GM18861 (cell line): ENCODE measurements around the gene CCR5AS.
"Not testable (repeated sequence)": the region's sequence is repeated elsewhere in the genome, so short reads cannot be mapped to it uniquely, and the experiment has no call there.

Experiments
- ATAC-seq: cut with Tn5 transposase; IDR thresholded peaks from one replicate; pipeline ENCODE4 v1.9.1; 2021; ENCODE audit not compliant: unreplicated experiment

Gene CCR5AS

DNA sequence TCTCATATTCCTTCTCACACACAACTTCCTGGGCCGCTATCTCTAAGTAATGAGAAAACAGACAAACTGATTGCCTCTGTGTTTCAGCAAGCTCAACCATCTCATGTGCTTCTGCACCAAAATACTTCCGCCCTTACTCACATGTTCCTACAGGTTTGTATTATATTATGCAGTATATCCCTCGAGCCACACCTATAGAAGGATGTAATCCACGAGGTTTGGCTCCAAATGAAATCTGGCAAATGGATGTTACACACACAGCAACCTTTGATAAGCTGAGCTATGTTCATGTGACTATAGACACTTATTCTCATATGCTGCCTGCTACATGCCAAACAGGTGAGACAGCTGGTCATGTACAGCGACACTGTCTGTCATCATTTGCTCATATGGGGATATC lies 22.8 kb upstream of the CCR5AS start:
- no peak for ATAC-seq

DNA sequence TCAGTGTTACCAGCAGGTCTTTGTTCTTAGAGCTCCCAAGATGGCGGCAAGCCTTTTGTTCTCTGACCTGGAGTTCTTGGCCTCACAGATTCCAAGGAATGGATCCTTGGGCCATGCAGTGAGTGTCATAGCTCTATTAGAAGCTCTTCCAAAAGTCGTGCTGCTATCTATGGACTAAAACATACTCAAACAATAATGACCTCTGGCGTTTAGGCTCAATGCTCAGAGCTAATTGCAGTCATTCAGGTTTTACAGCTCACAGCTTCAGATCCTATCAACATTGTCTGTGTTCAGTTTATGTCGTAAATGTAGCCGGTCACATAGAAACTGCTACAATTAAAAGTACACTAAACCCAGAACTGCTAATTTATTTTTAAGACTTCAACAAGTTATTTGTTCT lies 22.4 kb upstream of the CCR5AS start:
- ATAC-seq, result no peak

DNA sequence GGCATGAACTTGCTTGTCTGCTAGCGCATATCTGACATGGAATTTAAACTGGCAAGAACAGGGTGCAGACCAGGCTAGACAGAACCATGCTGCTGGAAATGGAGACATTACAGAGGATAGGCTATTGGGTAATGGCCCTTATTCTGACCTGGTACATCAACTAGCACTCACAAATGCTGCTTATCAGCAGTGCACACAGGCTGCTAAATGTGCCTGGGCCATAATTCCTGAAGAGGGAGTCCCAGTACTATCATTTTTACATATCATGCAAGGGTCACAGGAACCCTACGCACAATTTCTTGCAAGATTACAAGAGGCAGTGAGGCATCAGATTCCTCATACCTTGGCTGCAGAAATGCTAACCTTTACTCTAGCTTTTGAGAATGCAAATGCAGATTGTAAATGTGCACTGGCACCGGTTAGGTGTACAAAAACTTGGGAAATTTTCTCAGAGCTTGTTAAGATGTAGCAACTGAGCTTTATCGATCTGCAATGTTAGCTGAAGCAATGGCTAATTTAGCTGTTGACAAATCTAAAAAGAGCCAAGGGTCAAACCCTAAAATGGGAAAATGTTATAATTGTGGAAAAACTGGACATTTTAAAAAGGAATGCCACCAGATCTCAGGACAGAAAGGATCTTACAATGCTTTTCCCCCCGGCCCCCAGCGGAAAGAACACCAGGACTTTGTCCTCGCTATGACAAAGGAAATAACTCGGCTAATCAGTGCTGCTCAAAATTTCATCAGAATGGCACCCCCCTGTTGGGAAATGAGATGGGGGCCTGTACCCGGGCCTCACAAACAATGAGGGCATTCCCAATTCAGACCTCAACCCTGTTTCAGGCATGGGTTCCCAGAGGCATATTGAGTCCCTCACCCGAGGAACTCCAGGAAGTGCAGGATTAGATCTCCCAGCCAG lies 21.3 kb upstream of the CCR5AS start:
- no peak for ATAC-seq

DNA sequence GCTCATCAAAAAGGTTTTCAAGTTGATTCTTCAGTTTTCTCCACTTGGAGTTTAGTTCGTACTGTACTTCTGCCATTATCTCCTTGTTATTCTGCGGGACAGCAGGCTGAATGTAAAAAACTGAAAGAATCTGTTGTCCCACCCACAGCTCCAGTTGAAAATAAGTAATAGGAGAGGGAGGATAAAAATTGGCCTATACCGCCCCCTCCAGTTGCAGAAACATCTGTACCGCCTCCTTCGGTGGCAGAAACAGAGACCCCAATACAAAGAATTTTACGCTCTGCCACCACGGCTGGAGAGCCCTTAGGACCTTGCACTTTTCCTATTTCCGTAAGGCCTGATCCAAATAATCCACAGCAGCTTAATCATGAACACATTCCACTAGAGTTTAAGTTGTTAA lies 20.5 kb upstream of the CCR5AS start:
- ATAC-seq, result not testable (repeated sequence)

DNA sequence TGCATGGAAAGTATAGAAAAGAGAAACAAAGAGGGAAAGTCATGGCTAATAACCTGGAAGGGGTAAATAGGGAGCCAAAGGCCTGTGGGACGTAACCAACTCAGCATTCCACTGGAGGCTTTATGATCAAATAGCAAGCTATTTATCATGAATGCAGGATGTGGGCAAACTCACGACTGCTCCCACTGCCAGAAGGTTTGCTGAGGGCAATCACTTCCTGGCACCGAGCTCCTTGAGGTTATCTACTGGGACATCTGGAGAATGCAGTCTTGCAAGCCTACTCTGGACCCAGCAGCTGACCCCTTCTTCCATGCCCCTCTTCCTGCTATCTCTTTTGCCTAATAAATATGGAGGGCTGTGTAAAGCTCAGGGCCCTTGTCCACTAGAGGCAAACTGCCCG lies 19.6 kb upstream of the CCR5AS start:
- ATAC-seq, result not testable (repeated sequence)

DNA sequence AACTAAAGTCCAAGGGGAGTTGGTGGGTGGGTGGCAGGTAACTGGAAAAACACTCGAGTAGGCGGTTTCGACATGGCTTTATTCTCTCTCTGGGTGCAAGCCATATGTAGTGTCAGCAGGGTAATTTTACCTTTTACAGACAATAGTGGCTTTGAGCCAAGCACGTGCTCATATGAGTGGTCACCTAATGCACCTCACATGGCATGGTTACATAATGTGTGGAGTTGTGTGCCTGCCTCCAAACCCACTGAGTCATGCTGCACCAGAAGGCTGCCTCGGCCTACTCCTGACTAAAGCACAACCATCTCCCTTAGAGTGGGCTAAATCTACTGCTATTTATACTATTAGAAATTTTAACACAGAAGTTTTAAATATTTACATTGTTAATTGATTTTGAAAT lies 16.7 kb upstream of the CCR5AS start:
- no peak for ATAC-seq

DNA sequence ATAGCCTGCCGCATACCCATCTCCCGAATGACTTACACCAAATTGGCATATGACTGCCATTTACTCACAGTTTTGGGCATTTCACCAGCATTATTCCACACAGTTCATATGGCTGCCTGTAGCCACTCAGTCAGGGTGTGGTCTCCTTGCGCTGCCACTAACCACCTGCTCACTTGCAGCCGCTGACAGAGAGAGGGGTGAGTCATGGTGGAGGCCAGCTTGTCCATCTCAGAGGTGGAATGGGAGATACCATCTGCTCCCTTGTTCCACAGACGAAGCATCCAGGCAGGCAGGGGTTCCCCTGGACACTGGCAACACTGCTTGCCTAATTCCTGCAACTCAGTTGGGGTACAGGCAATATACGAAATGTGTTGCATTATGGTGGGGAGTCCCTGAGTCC lies 15.8 kb upstream of the CCR5AS start:
- ATAC-seq, result no peak

DNA sequence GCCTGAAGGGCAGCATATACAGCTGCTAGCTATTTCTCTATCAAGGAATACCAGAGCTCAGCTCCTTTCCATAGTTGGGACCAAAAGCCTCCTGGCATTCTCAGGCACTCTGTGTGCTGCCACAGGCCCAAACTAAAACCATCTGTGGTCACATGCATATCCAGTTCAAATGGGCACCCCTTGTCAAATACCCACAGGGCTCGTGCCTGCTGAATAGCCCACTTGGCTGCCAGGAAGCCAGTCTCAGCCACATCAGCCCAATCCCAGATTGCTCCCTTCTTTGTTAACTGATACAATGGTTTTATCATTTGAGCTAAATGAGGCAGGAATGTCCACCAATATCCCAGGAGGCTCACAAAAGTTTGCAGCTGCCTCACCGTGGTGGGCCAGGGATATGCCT lies 14.1 kb upstream of the CCR5AS start:
- ATAC-seq, result no peak

DNA sequence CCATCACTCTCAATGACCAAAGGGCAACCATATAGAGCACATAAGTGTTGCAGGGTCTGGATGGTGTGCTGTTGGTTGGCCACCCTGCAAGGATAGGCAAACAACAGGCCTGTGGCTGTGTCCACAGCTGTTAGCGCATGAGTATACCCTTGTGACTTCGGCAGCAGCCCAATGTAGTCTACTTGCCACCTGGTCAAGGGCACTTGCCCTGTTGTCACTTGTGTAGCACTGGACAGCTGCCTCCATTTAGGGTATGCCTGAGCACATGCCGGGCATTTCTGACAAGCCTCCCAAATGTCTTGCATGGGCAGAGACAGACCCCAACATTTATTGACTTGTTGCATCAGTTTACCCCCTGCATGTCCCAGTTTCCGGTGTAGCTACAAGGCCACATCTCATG lies 12.9 kb upstream of the CCR5AS start:
- ATAC-seq, result no peak

DNA sequence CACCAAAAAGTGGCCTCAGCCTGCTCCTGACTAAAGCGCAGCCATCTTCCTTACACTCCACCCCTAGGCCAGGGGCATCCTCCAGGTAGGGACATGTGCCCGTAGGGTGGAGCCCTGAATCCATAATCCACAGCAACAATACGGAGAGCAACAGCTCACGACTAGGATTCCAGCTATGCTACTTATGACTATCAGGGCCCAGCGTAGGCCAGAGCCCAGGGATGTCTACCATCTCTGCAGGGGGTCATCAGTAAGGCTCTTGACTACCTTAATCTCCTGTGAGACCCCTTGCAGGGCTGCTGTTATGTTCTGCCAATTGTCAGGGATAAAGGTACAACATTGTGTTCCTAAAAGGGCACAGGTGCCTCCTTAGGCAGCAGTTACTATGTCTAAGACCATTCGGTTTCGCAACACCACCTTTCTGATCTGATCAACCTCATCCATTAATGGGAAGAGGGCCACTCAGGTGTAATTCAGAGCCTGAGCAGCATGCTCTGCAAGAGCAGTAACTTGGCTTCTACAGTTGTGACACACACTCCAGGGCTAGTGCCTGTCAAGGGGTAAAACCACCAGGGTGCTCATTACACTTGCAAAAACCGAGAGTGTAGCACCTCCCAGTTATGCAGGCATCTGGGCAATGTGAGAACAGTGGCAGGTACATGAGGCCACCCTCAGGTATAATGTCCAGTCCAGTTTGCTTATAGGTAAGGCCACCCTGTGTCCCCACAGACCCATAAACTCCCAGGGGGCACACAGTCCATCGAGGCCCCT lies 11.2 kb upstream of the CCR5AS start:
- ATAC-seq, result no peak

DNA sequence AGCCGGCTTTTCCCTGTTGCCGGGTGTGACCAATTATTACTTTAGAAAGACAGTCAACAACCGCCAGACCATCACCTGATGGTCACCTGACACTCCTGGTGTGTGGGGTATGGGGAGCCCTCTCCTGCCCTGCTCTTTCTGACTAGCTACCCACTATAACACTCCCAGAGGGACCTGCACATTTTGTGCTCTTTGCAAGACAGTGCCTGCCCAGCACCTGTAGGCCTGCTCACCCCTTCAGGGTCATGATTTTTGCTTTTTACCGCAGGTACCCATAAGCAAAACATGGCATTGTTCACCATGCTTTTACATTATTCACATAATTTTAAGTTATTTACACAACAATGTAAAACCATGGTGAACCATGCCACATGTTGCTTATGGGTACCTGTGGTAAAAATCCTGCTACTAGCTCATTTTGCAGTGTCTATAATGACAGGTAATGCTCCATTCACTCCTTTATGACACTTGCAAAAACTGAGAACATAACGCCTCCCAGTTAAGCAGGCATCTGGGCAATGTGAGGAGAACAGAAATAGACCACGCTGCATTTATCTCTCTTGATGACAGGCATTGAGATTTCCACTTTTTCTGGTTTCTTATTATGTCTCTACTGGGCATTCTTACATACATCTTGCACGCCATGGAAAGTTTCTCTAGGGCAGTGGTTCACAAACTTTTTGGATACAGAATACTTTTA lies 10.1 kb upstream of the CCR5AS start:
- ATAC-seq, result no peak

DNA sequence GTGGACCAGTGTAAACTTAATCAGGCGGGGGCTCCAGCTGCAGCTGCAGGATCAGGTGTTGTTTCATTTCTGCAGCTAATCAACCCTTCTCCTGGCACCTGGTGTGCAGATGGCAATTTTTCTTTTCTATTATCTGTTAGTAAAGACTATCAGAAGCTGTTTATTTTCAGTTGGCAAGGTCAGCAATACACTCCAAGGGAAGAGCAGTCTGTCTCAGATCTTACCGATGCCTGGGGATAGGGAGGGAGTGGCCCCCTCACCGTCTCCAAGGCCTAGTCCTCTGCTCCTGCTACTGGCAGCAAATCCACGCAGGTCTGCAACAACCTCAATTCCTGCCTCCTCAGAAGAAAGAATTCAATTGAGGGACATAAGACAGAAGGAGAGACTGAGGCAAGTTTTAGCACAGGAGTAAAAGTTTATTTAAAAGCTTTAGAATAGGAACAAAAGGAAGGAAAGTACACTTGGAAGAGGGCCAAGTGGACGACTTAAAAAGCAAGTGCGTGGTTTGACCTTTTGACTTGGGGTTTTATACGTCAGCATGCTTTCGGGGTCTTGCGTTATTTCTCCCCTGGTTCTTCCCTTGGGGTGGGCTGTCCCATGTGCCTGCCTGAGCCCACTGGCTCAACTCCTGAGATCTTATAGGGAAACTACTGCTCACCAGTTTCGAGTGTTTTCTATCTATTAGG lies 9.4 kb upstream of the CCR5AS start:
- no peak for ATAC-seq

DNA sequence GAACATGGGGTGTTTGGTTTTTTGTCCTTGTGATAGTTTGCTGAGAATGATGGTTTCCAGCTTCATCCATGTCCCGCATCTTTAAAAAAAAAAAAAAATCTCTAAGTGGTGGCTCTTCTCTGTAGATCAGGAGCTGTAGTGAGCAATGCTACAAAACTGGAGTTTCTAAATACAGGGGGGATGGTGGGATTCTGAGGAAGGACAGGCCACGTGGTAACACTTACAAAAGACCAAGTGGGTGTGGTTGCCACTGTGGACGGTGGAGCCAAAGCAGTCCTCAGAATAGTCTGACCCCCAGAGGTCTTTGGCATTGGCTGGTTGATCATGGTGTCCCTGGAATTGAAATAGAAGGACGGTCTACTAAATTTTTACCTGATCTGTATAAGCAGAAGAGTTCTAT lies 7.9 kb upstream of the CCR5AS start:
- ATAC-seq, result no peak

DNA sequence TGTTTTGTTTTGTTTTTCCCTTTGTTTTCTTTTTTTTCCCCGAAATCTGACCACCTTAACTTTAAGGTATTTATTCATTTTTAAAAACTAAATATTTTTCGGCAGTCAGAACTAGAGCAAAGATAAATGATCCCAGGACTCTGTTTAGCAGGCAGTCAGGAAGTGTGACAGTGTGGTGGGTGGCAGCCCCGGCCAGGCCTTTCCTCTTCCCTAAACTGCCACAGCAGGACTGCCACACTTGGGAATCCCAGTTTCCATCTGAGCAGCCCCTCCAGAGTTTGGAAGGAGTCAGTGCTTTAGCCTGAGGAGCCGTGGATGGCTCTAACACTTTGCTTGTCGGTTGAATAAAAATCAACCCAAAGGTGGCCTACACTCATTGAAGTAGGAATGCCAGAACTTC lies 7.1 kb upstream of the CCR5AS start:
- ATAC-seq, result no peak

DNA sequence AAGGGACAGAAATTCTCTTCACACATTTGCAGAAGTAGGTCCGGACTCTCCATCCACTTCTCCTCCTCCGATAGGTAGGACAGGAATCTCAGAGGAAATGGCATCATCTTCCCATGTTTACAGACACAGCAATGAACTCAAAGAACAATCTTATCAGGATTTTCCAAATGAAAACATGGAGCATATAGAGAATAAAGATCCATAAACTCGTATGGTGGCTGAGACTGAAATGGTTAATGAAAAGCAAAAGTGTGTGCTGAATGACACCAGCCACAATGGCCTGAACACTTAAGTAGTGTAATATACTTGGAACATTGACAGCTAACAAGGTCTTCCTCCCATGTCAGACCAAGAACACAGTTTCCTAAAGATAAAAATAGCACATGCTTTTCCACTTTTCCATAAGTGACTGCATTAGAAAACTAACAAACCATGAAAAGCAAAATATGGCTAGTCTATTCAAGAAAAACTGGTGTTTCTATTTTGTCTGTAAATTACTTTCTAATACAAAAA lies 6.0 kb upstream of the CCR5AS start:
- no peak for ATAC-seq

DNA sequence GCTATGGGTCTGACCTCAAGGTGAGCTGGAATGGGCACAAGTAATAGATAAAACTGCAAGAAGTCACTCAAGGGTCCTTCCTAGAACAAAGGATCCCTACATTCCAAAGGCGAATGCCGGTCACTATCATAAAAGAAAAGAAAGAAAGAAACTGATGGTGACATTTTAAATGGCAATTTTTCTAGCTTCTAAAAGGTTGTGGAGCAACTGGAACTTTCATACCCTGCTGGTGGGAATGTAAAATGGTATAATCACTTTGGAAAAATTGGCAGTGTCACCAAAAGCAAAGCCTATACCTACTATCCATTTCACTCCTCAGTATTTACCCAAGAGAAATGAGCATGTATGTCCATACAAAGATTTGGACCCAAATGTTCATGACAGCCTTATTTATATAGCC lies 4.4 kb upstream of the CCR5AS start:
- no peak for ATAC-seq

DNA sequence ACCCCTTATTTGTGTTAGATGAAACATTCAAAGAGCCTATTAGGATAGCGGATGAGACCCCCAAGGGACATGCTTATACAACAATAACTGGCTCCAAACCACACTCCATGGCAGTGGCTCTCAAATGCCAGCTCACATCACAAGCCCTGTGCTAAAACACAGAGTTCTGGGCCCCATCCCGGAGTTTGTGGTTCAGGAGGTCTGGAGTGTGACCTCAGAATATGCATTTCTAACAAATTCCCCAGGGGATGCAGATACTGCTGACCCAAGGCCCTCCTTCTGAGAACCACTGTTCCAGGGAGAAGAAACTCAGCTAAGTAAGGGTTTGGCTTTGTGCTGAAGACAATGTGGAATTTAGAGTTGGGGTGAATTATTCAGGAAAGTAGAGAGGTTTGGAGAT lies 3.8 kb upstream of the CCR5AS start:
- no peak for ATAC-seq

DNA sequence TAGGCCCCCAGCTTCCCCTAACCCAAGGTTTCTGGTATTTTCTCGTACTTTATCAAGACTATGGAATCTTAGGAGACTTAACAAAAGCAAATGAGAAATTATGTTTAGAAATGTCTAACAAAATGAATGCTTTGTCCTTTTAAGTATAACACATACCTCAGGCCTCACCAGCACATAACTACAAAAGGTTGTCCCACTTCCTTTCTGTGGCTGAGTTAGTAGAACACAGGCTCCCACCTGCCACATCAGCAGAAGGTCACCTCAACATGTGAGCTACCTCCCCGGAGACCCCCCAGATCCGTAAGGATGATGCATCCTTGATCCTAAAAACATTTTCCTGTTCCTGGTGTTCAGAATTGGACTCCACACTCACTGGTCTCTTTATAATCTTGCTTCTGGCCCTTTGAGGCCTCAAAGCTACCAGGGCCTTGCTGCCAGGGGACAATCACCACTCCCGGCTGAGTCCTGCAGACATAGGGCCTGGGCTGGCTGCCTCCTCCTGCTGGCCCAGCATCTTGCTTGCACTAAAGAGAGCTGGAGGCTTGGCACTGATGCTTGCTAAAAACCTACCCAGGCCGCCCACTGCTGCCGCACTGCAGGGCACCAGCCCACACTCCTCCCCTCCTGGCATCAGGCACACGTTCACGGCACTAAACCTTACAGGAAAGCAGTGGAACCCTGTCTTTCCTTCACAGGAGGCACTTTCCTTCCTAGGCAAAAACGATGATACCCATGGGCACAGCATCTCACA lies 3.0 kb upstream of the CCR5AS start:
- ATAC-seq, result no peak

DNA sequence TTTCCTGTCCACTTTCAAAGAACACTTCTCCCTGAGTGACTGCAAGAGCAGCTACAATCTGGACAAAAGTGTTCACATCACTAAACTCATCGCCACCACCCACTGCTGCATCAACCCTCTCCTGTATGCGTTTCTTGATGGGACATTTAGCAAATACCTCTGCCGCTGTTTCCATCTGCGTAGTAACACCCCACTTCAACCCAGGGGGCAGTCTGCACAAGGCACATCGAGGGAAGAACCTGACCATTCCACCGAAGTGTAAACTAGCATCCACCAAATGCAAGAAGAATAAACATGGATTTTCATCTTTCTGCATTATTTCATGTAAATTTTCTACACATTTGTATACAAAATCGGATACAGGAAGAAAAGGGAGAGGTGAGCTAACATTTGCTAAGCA lies 2.0 kb upstream of the CCR5AS start:
- ATAC-seq, result no peak

DNA sequence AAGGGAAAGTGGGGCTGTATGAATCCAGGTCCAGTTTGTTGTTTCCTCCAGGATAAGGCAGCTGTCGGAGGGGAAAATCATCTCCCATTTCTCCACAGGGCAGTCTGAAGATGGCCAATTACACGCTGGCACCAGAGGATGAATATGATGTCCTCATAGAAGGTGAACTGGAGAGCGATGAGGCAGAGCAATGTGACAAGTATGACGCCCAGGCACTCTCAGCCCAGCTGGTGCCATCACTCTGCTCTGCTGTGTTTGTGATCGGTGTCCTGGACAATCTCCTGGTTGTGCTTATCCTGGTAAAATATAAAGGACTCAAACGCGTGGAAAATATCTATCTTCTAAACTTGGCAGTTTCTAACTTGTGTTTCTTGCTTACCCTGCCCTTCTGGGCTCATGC lies 1.1 kb upstream of the CCR5AS start:
- ATAC-seq, result no peak
